CD4-positive, CD25-positive, alpha-beta regulatory T cell (primary cell): ENCODE results near the gene GDPD4. TPM values are rescaled to one million over a fixed set of nuclear protein-coding genes. Genes with fewer than 3 reads are reported as not detected.

Source experiments
- ATAC-seq, 2 donors: fragments of 150-1000 bp; cut with Tn5 transposase; one replicate each; pipeline ENCODE4 v1.10.0; 2021; ENCODE audit warnings: low read depth in 2 of 2, moderate number of reproducible peaks in 2 of 2, moderate library complexity in 1 of 2
- DNase-seq, 3 donors: peaks; one replicate each; pipeline versions ENCODE4 v3.0.0 to v3.0.0-alpha.2; 2012 to 2022; ENCODE audit warnings: mixed read lengths in 1 of 3
- H3K27ac ChIP-seq: one replicate; pipeline ENCODE4 v1.7.0; 2013; ENCODE audit warnings: mild to moderate bottlenecking, low read length; ENCODE audit not compliant: insufficient read depth, poor library complexity, severe bottlenecking
- H3K27me3 ChIP-seq: one replicate; pipeline ENCODE4 v1.7.0; 2013; ENCODE audit warnings: low read length; ENCODE audit not compliant: control insufficient read depth, insufficient read depth
- H3K36me3 ChIP-seq: one replicate; pipeline ENCODE4 v1.7.0; 2013; ENCODE audit warnings: mild to moderate bottlenecking, low read length, moderate library complexity; ENCODE audit not compliant: control insufficient read depth, insufficient read depth
- H3K4me1 ChIP-seq: 2 replicates; pipeline ENCODE4 v1.7.0; 2013; ENCODE audit warnings: mild to moderate bottlenecking, low read length; ENCODE audit not compliant: insufficient read depth, control insufficient read depth, poor library complexity, severe bottlenecking
- H3K4me3 ChIP-seq: one replicate; pipeline ENCODE4 v1.7.0; 2013; ENCODE audit warnings: low read depth, mild to moderate bottlenecking, low read length, moderate library complexity
- H3K9me3 ChIP-seq, 2 experiments: 1 replicate in 1 of 2; 2 replicates in 1 of 2; pipeline ENCODE4 v1.7.0; 2013; ENCODE audit warnings: low read length in 2 of 2, mild to moderate bottlenecking in 1 of 2, moderate library complexity in 1 of 2; ENCODE audit not compliant: control insufficient read depth in 2 of 2
- H3K27ac Mint-ChIP-seq, 3 donors: one replicate each; pipeline ENCODE4 v1.8.0; 2020 to 2022; ENCODE audit warnings: mild to moderate bottlenecking in 3 of 3, mixed read lengths in 3 of 3, moderate library complexity in 2 of 3
- H3K27me3 Mint-ChIP-seq: one replicate; pipeline ENCODE4 v1.8.0; 2022; ENCODE audit warnings: mild to moderate bottlenecking, mixed read lengths
- H3K36me3 Mint-ChIP-seq: one replicate; pipeline ENCODE4 v1.8.0; 2020; ENCODE audit warnings: mixed read lengths
- H3K4me1 Mint-ChIP-seq, 4 donors: one replicate each; pipeline ENCODE4 v1.8.0; 2020 to 2022; ENCODE audit warnings: mixed read lengths in 4 of 4, mild to moderate bottlenecking in 1 of 4
- H3K4me3 Mint-ChIP-seq, 4 donors: one replicate each; pipeline ENCODE4 v1.8.0; 2020 to 2022; ENCODE audit warnings: mild to moderate bottlenecking in 4 of 4, mixed read lengths in 4 of 4, moderate library complexity in 3 of 4
- H3K9me3 Mint-ChIP-seq, 7 donors: one replicate each; pipeline ENCODE4 v1.8.0; 2020 to 2022; ENCODE audit warnings: mixed read lengths in 7 of 7, mild to moderate bottlenecking in 3 of 7, moderate library complexity in 2 of 7
- polyA plus RNA-seq, 4 donors: library from polyadenylated mRNA; unstranded; fragments of 300-500 nt; fragmentation: Illumina TruSeq; gene quantifications; one replicate each; pipeline ENCODE4 v1.2.3, GENCODE V29; 2021
- total RNA-seq: library from RNA; stranded (reverse); gene quantifications from one replicate; pipeline ENCODE4 v1.2.3, GENCODE V29; 2022

GDPD4 gene
- total and polyA plus RNA-seq, 5 donors from 2014 or later: not detected

DNA sequence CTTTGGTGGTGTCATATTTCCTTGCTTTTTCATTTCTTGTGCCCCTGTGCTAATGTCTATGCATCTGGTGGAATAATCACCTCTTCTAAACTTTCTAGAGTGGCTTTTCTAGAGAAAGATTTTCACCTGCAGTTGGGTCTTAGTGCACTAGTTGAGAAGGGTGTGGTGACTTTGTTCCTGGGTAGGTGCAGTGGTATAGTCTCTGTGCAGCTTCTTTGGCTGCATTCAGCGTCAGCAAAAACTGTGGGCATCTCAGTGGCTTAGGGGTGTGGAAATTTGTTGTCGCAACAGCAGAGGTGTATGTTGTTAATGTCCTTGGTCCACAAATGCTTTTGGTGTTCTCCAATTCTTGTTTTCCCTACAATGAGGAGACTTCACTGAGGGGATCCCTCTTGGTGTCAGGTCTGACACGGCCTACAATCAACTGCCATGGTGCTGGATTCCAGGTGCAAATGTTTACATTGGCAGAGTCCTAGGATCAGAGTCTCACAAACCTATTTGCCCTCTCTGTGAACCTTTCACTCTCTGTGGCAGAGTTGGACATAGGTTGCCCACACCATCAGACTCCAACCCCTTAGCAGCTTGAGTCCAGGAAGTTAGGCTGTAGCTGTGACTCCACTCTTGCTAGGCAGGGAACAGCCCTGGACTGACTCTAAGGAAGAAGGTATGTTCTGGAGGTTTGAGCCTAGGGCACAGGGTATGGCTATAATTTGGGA is 48.8 kb downstream of the GDPD4 start:
- Mint-ChIP-seq H3K9me3 (peaks cover 0 to 17% (median 6%) of the 10 kb centered on the region in 7 donors), H3K36me3 (no peaks in the 10 kb centered on the region), H3K27ac (no peak overlapping the region), H3K27me3 (peaks cover 23% of the 10 kb centered on the region), H3K4me1 (no peaks in the 10 kb centered on the region), H3K4me3 (no peak overlapping the region)
- Histone ChIP-seq H3K4me1 (no peaks in the 10 kb centered on the region), H3K36me3 (no peaks in the 10 kb centered on the region), H3K4me3 (no peak overlapping the region), H3K9me3 (peaks cover 0 to 3% of the 10 kb centered on the region in 2 experiments), H3K27ac (no peak overlapping the region), H3K27me3 (peaks cover 8% of the 10 kb centered on the region)
- no peak for DNase-seq
- no peak for ATAC-seq

DNA sequence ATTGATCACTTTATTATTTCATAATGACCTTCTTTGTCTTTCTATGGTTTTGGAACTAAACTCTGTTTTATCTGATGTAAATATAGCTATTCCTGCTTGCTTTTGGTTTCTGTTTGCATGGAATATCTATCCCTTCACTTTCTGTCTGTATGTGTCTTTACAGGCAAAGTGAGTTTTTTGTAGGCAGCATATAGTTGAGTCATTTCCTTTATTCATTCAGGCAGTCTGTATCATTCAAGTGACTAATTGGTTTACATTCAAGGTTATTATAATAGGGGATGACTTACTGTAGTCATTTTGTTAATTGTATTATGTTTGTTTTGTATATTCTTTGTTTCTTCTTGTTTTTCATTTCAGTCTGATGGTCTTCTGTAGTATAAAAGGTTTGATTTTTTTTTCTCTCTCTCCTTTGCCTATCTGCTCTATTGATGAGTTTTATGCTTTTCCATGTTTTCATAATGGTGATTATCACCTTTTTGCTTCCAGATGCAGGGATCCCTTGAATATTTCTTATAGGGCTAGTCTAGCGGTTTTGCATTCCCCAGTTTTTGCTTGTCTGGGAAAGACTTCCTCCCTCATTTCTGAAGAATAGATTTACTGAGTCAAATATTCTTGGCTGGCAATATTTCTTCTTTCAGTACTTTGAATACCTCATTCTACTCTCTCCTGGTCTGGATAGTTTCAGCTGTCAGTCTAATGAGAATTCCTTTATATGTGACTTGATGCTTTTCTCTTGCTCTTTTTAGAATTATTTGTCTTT is 50.4 kb downstream of the GDPD4 start:
- H3K27ac ChIP-seq: no peak overlapping the region
- H3K9me3 Mint-ChIP-seq: peaks cover 0 to 17% (median 6%) of the 10 kb centered on the region in 7 donors
- no peak for ATAC-seq

DNA sequence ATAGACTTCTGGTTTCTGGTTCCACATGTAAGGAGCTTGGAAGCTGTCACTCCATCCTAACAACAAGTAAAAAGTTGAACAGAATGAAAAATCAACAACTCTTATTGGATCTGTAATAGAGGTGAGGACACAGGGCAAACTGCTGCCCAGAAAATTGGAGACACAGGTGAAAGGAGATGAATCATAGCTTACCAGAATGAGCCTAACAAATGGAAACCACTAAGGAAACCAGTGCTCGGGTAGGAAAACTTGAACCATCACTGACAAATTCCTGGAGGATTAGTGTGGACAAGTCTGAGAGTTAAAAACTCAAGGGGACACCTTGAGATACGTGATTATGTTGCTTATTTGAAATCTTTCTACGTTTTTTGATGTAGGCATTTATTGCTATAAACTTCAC is 52.1 kb downstream of the GDPD4 start:
- Mint-ChIP-seq H3K4me1 (no peaks in the 10 kb centered on the region), H3K27me3 (peaks cover 13% of the 10 kb centered on the region), H3K36me3 (no peaks in the 10 kb centered on the region), H3K27ac (no peak overlapping the region), H3K4me3 (no peak overlapping the region), H3K9me3 (peaks cover 0 to 17% (median 6%) of the 10 kb centered on the region in 7 donors)
- ATAC-seq: no peak
- H3K27me3 ChIP-seq: peaks cover 6% of the 10 kb centered on the region
- peaks cover 0 to 3% of the 10 kb centered on the region in 2 experiments for H3K9me3 ChIP-seq
- no peak overlapping the region for H3K27ac ChIP-seq
- no peaks in the 10 kb centered on the region for H3K4me1 ChIP-seq
- no peak for DNase-seq
- H3K36me3 ChIP-seq: no peaks in the 10 kb centered on the region
- no peak overlapping the region for H3K4me3 ChIP-seq

More for the DNA sequence above, 50.4 kb downstream of the GDPD4 start:
- Histone ChIP-seq H3K4me1 (no peaks in the 10 kb centered on the region), H3K36me3 (no peaks in the 10 kb centered on the region), H3K9me3 (peaks cover 0 to 3% of the 10 kb centered on the region in 2 experiments), H3K4me3 (no peak overlapping the region), H3K27me3 (peaks cover 8% of the 10 kb centered on the region)
- no peaks in the 10 kb centered on the region for H3K36me3 Mint-ChIP-seq
- no peaks in the 10 kb centered on the region for H3K4me1 Mint-ChIP-seq
- H3K4me3 Mint-ChIP-seq: no peak overlapping the region
- no peak for DNase-seq
- peaks cover 20% of the 10 kb centered on the region for H3K27me3 Mint-ChIP-seq
- no peak overlapping the region for H3K27ac Mint-ChIP-seq

DNA sequence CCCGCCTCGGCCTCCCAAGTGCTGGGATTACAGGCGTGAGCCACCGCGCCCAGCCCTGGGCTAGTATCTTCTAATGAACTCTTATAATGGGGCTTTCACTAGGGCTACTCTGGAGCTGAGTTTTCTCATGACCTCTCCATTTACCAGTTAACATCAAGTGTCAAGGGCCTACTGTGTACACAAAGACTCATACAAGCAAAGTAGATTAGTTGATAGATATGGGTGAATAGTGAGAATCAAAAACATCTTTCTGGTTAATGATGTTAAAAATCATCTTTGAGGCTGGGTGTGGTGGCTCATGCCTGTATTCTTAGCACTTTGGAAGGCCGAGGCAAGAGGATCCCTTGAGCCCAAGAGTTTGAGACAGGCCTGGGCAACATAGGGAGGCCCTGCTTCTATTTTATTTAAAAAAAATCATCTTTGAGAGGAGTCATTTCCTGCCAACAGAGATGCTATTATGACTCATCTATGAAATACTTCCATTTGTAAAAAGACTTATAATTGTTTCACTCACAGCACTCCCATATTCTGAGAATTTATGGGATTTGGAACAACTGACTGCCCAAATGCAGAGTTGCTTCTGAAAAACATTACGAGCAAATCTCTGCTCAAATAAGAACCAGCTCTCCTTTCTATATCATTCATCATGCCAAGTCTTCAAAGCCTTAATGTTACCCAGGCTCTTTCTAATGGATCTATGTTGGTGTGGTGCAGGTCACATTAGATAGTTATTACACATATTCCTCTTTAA is 57.0 kb downstream of the GDPD4 start:
- H3K27ac Mint-ChIP-seq: no peak overlapping the region
- Histone ChIP-seq H3K4me3 (no peak overlapping the region), H3K36me3 (no peaks in the 10 kb centered on the region), H3K9me3 (no peaks in the 10 kb centered on the region), H3K27ac (no peak overlapping the region), H3K4me1 (no peaks in the 10 kb centered on the region), H3K27me3 (no peaks in the 10 kb centered on the region)
- H3K4me3 Mint-ChIP-seq: no peak overlapping the region
- H3K9me3 Mint-ChIP-seq: peaks cover 0 to 2% (median 0%) of the 10 kb centered on the region in 7 donors
- no peak for DNase-seq
- H3K4me1 Mint-ChIP-seq: no peaks in the 10 kb centered on the region
- no peaks in the 10 kb centered on the region for H3K36me3 Mint-ChIP-seq
- peaks cover 7% of the 10 kb centered on the region for H3K27me3 Mint-ChIP-seq
- ATAC-seq: no peak

DNA sequence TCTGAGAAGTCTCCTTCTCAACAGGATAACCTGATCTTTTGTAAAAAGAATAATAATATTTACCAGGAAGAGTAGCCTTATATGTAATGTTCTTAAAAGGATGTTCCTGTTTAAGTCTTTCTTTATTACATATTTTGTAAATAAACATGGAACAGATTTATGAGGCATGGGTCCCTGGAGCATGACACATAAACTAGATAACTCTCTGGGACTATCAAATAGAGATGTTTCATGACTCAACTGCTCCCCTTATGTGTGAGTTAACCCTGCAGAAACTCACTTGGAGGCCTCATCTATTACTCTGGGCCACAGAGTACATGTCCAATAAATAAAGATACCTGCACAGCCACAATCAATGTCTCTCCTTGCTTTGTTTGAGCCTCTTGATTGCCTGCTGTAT is 64.6 kb downstream of the GDPD4 start:
- H3K4me3 ChIP-seq: no peak overlapping the region
- H3K4me1 ChIP-seq: no peaks in the 10 kb centered on the region
- H3K27me3 ChIP-seq: peaks cover 6% of the 10 kb centered on the region
- Mint-ChIP-seq H3K4me1 (no peaks in the 10 kb centered on the region), H3K27me3 (peaks cover 24% of the 10 kb centered on the region), H3K27ac (no peak overlapping the region), H3K4me3 (no peak overlapping the region), H3K9me3 (peaks cover 0 to 9% (median 2%) of the 10 kb centered on the region in 7 donors), H3K36me3 (no peaks in the 10 kb centered on the region)
- no peaks in the 10 kb centered on the region for H3K36me3 ChIP-seq
- no peak for ATAC-seq
- no peak overlapping the region for H3K27ac ChIP-seq
- H3K9me3 ChIP-seq: no peaks in the 10 kb centered on the region
- DNase-seq: no peak

DNA sequence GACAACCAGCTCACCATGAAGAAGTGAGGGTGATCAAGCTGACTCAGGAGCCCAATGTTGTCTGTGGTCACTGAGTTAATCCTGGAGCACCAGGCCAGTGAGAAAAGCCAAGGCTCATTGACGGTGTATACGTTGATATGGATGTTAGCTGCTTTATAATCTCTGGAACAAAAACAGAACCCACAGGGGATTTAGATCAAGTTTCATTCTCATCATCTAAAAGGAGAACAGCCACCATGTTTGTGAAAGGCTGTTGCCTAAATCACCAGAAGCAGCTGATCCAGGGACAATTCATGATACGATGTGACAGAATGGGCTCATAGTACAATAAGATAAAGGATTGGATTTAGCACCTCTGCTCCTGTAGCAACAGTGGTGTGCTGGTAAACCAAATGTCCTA is 68.5 kb downstream of the GDPD4 start:
- H3K4me3 ChIP-seq: no peak overlapping the region
- no peaks in the 10 kb centered on the region for H3K9me3 ChIP-seq
- ATAC-seq (no peak), DNase-seq (no peak)
- Mint-ChIP-seq H3K9me3 (peaks cover 0 to 3% (median 0%) of the 10 kb centered on the region in 7 donors), H3K4me1 (no peaks in the 10 kb centered on the region), H3K27ac (no peak overlapping the region), H3K27me3 (peaks cover 31% of the 10 kb centered on the region), H3K4me3 (no peak overlapping the region), H3K36me3 (no peaks in the 10 kb centered on the region)
- H3K27me3 ChIP-seq: peaks cover 11% of the 10 kb centered on the region
- H3K27ac ChIP-seq: no peak overlapping the region
- no peaks in the 10 kb centered on the region for H3K36me3 ChIP-seq
- H3K4me1 ChIP-seq: no peaks in the 10 kb centered on the region

DNA sequence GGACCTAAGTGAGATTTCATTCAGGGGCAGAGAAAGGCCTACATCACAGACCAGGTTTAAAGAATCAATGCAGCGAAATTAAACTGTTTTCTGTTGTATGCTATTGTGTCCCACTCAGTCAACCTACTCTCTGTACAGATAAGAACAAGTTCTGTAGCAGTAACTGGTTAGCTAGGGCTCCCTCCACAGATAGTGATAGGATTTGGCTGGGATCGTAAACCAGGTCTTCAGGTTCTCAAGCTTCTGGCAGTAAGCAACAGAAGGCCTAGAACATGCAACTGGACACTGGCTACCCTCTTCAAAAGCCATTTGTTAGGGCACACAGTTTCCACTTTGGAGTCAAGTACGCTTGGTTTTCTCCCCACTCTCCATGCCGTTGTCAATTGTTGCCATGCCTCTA is 69.2 kb downstream of the GDPD4 start:
- Histone ChIP-seq H3K4me3 (no peak overlapping the region), H3K4me1 (no peaks in the 10 kb centered on the region), H3K36me3 (no peaks in the 10 kb centered on the region), H3K27me3 (peaks cover 11% of the 10 kb centered on the region), H3K27ac (no peak overlapping the region), H3K9me3 (no peaks in the 10 kb centered on the region)
- DNase-seq: no peak
- peaks cover 0 to 3% (median 0%) of the 10 kb centered on the region in 7 donors for H3K9me3 Mint-ChIP-seq
- H3K4me1 Mint-ChIP-seq: no peaks in the 10 kb centered on the region
- no peak for ATAC-seq
- peaks cover 31% of the 10 kb centered on the region for H3K27me3 Mint-ChIP-seq
- H3K4me3 Mint-ChIP-seq: no peak overlapping the region
- H3K27ac Mint-ChIP-seq: no peak overlapping the region
- no peaks in the 10 kb centered on the region for H3K36me3 Mint-ChIP-seq
